AG10803 (cell line): ENCODE data around the gene PLXNA4.

ENCODE experiments used
- DNase-seq: peaks from one replicate; pipeline ENCODE4 v3.0.0; 2010; ENCODE audit warnings: low read depth
- H3K4me3 ChIP-seq: 2 replicates; pipeline ENCODE4 v1.5.1; 2011; ENCODE audit warnings: mild to moderate bottlenecking, low read length, control low read depth
- TF ChIP-seq, protein P1 (sequence below): conservative IDR thresholded peaks from 2 replicates; pipeline ENCODE4 v1.5.1; 2011; ENCODE audit warnings: mild to moderate bottlenecking, low read length, control low read depth, inconsistent platforms

Gene PLXNA4

DNA sequence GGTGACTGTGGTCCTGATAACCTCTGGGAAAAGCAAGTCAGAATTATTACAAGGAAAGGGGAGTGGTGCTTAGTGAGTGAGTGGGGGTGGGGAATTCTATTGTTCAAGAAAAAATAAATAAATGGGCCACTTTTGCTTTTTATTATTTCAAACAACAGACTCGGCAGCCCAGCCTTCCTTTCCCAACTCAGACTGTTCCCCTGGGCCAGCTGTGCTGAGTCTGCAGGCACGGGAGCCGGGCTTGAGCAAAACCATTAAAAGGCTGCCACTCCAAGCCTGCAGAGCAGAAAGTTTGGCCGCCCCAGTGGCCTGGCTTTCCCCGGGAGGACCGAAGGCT lies 90.0 kb downstream of the PLXNA4 start:
- TF ChIP-seq, protein P1, sequence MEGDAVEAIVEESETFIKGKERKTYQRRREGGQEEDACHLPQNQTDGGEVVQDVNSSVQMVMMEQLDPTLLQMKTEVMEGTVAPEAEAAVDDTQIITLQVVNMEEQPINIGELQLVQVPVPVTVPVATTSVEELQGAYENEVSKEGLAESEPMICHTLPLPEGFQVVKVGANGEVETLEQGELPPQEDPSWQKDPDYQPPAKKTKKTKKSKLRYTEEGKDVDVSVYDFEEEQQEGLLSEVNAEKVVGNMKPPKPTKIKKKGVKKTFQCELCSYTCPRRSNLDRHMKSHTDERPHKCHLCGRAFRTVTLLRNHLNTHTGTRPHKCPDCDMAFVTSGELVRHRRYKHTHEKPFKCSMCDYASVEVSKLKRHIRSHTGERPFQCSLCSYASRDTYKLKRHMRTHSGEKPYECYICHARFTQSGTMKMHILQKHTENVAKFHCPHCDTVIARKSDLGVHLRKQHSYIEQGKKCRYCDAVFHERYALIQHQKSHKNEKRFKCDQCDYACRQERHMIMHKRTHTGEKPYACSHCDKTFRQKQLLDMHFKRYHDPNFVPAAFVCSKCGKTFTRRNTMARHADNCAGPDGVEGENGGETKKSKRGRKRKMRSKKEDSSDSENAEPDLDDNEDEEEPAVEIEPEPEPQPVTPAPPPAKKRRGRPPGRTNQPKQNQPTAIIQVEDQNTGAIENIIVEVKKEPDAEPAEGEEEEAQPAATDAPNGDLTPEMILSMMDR = no peak
- no peak overlapping the region for H3K4me3 ChIP-seq
- DNase-seq = no peak

DNA sequence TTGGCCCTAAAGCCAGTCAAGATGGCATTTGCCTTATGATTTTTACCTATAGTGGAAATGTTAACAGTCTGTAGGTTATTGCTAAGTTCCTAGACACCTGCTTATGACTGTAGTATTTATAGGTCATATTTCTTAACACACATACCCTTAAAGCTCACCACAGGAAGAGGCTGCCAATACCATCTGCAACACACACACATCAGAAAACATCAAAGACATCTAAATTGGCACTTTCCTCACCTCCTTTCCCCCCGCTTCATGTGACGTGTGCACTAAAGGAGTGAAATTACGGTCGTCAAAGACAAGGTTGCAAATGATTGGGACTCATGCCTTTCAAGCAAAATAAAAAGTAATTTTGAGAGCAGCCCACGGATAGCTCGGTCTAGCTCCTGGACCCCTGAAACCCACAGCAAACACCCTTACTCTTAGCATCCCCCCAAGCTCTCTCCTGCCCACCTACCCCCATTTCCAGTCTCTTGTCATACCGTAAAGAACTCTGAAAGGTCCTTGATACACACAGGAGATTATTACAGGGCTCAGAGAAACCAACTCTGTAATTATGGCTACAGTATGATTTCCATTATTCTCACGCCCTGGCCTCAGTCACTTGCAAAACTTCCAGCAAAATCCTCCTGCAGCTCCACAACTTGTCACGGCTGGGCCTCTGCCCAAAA lies 90.5 kb downstream of the PLXNA4 start:
- DNase-seq = no peak
- no peak overlapping the region for H3K4me3 ChIP-seq
- TF ChIP-seq, protein P1 = no peak

DNA sequence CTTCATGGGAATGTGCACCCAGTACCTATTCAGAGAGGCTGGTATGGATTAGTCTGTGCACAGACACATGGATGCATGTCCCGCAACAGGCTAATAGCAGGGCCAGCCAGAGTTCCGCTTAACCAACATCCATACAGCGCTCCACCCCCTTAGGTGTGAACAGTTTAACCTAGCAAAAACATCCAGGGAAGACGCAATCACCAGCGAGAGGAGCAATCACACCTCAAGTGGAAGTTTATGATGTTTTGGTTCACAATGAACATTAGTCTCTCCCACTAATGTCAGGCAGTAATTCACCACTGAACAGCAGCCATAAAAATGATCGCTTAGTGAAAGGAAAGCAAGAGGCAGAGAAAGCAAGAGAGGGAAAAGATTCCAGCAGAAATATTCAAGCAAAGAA lies 91.1 kb downstream of the PLXNA4 start:
- no peak for DNase-seq
- TF ChIP-seq, protein P1 = no peak
- no peak overlapping the region for H3K4me3 ChIP-seq

DNA sequence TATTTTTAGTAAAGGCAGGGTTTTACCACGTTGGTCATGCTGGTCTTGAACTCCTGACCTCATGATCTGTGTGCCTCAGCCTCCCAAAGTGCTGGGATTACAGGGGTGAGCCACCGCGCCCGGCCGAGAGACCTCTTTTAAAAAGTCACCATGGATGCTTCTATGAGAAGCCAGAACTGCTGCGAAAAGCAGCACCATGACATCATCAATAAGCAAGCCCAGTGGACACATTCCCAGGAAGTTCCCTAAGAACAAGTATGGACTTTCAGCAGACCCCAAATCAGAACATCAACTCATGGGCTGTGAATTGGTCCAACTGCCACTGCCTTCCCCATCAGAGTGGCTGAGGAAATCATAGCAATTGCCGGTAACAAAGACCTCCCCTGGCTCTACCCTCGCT lies 93.4 kb downstream of the PLXNA4 start:
- DNase-seq = no peak
- TF ChIP-seq, protein P1 = no peak
- no peak overlapping the region for H3K4me3 ChIP-seq

DNA sequence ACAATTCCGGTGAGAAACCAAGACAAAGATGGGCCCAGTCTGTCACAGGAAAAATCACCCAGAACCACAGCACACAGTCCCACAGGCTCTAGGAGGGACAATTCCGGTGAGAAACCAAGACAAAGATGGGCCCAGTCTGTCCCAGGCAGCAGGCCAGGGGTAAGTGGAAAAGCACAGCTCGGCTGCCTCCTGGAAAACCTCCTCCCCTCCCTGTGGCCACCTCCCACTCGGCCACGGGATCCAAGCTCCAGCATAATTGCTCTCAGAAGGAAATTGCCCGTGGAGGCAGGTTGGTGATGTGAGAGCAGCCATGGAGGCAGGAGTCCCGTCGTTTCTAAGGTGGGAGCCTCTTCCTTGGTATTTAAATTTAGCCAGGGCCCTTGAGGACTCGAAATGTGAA lies 95.7 kb downstream of the PLXNA4 start:
- DNase-seq = no peak
- TF ChIP-seq, protein P1 = no peak
- H3K4me3 ChIP-seq = no peak overlapping the region

DNA sequence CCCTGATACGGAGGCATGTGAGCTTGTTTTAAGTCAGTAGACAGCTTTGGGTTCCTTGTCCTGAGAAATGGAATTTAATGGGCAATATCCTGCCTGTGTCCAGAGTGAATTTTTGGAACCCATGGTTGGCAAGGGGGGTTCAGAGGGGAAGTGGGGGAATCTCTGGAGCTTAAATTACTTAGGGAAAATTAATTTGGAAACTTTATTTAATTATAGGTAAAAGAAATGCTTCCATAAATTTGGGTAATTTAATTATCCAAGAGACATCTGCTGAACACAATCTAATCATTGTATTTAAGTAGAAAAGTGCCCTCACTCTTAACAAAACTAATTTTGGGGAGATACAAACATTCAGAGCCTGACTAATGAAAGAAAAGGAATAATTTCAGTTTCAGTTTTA lies 99.7 kb downstream of the PLXNA4 start:
- TF ChIP-seq, protein P1 = no peak
- DNase-seq = no peak
- no peak overlapping the region for H3K4me3 ChIP-seq

DNA sequence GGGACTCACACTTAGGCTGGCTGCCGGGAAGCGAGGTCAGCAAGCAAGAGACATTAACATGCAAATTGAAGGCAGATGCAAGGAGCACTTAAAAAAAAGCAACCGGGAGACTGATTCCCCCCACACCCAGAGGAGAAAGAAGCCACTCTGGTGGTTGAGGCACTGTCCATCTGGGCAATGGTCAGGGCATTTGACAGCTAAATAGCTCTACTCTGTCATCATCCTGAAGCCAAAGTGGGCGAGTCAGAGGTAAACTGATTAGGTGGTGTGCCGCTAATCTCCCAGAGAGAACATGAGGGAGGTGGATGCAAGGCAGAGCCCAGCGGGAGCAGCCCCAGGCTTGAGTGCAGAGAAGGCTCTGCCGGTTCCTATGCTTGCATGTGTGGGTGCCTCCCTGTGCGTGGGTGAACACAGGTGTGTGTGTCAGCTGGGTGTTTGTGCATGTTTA lies 100.6 kb downstream of the PLXNA4 start:
- no peak for DNase-seq
- no peak overlapping the region for H3K4me3 ChIP-seq
- TF ChIP-seq, protein P1 = no peak
